Measurements from ENCODE around the gene GPR151.

The GPR151 gene

GRCh38 chr5:146538432-146538831 is 22.4 kb upstream of the GPR151 start:
- no peak overlapping the region for H3K4me3 ChIP-seq (ENCODE audit: low read depth, low read length)
- no peak for DNase-seq (ENCODE audit: low read depth)
- TF ChIP-seq, protein P1, sequence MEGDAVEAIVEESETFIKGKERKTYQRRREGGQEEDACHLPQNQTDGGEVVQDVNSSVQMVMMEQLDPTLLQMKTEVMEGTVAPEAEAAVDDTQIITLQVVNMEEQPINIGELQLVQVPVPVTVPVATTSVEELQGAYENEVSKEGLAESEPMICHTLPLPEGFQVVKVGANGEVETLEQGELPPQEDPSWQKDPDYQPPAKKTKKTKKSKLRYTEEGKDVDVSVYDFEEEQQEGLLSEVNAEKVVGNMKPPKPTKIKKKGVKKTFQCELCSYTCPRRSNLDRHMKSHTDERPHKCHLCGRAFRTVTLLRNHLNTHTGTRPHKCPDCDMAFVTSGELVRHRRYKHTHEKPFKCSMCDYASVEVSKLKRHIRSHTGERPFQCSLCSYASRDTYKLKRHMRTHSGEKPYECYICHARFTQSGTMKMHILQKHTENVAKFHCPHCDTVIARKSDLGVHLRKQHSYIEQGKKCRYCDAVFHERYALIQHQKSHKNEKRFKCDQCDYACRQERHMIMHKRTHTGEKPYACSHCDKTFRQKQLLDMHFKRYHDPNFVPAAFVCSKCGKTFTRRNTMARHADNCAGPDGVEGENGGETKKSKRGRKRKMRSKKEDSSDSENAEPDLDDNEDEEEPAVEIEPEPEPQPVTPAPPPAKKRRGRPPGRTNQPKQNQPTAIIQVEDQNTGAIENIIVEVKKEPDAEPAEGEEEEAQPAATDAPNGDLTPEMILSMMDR (IDR thresholded peaks at IDR 0.05; ENCODE audit: control insufficient read depth, extremely low read depth, insufficient read depth) = no peak

- DNase-seq (ENCODE audit: low read depth) = no peak
- TF ChIP-seq, protein P1 (IDR thresholded peaks at IDR 0.05; ENCODE audit: control insufficient read depth, extremely low read depth, insufficient read depth) = no peak
- H3K4me3 ChIP-seq (ENCODE audit: low read depth, low read length) = no peak overlapping the region
Observed at GRCh38 chr5:146533882-146534281, 17.9 kb upstream of the GPR151 start.

GRCh38 chr5:146533260-146533857 is 17.4 kb upstream of the GPR151 start:
- H3K4me3 ChIP-seq (ENCODE audit: low read depth, low read length) = no peak overlapping the region
- TF ChIP-seq, protein P1 (IDR thresholded peaks at IDR 0.05; ENCODE audit: control insufficient read depth, extremely low read depth, insufficient read depth) = peak; percentile 96
- peak; percentile 50 for DNase-seq (ENCODE audit: low read depth)

GRCh38 chr5:146529984-146530383 is 14.0 kb upstream of the GPR151 start:
- no peak overlapping the region for H3K4me3 ChIP-seq (ENCODE audit: low read depth, low read length)
- DNase-seq (ENCODE audit: low read depth) = no peak

DNA sequence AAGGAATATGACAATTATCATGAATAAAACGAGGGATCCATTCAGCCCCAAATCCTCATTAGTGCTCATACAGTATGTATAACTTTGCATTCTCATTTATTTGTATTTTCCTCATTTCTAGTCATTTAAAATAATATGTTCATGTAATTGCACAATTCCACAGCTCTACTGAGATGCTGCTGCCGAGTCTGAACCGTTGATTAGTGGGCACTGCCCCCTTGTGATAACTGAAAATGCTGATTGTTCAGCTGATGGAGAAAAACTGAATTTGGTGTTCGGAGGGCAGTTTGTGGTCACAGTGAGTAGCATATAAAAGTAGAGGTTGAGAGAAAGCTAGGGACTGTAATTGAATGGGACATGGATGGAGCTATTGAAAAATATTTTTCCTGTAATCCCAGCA is 12.2 kb upstream of the GPR151 start:
- DNase-seq (ENCODE audit: low read depth) = no peak

More at GRCh38 chr5:146529984-146530383, 14.0 kb upstream of the GPR151 start:
- TF ChIP-seq, protein P1 (IDR thresholded peaks at IDR 0.05; ENCODE audit: control insufficient read depth, extremely low read depth, insufficient read depth) = no peak

DNA sequence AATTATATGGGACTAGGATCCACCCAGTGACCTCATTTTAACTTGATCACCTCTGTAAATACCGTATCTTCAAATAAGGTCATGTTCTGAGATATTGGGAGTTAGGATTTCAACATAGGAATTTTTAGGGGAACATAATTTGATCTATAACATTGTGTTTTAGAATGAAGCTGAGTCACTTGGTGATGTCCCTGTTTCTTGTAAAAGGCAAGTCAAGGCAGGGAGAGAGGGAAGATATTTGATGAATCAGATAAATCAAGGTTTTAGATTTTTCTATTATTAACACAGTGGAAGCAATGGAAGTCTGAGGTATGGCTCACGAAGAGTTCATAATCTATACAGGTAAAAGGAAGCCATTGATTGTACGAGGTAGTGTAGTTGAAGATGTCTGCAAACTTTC is 11.8 kb upstream of the GPR151 start:
- TF ChIP-seq, protein P1 (IDR thresholded peaks at IDR 0.05; ENCODE audit: control insufficient read depth, extremely low read depth, insufficient read depth) = no peak
- DNase-seq (ENCODE audit: low read depth) = no peak
- H3K4me3 ChIP-seq (ENCODE audit: low read depth, low read length) = no peak overlapping the region

More for the DNA sequence above, 12.2 kb upstream of the GPR151 start:
- no peak overlapping the region for H3K4me3 ChIP-seq (ENCODE audit: low read depth, low read length)
- TF ChIP-seq, protein P1 (IDR thresholded peaks at IDR 0.05; ENCODE audit: control insufficient read depth, extremely low read depth, insufficient read depth) = peak; percentile 58

GRCh38 chr5:146523698-146524097 is 7.7 kb upstream of the GPR151 start:
- TF ChIP-seq, protein P1 (IDR thresholded peaks at IDR 0.05; ENCODE audit: control insufficient read depth, extremely low read depth, insufficient read depth) = no peak
- DNase-seq (ENCODE audit: low read depth) = no peak
- H3K4me3 ChIP-seq (ENCODE audit: low read depth, low read length) = no peak overlapping the region

All from LNCaP clone FGC (cell line).